ENCODE results near the gene TNS2.

Gene TNS2

DNA sequence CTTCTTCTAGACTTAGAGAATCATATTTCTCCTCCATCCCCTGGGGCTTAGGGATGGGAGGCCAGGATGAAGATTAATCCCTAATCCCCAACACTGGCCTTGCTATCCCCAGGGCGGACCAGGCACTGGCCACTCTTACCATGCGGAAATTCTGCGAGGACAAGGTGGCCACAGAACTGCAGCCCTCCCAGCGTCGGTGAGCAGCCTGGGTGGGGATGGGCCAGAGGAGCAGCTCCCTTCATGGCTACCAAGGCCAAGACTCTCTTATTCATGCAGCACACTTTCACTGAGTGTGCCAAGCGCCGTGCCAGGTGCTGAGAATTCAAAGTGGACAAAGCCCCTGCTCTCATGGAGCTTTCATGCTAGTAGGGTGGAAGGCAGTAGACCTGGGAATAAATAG is 7.0 kb downstream of the TNS2 start:
- no peak for DNase-seq

DNA sequence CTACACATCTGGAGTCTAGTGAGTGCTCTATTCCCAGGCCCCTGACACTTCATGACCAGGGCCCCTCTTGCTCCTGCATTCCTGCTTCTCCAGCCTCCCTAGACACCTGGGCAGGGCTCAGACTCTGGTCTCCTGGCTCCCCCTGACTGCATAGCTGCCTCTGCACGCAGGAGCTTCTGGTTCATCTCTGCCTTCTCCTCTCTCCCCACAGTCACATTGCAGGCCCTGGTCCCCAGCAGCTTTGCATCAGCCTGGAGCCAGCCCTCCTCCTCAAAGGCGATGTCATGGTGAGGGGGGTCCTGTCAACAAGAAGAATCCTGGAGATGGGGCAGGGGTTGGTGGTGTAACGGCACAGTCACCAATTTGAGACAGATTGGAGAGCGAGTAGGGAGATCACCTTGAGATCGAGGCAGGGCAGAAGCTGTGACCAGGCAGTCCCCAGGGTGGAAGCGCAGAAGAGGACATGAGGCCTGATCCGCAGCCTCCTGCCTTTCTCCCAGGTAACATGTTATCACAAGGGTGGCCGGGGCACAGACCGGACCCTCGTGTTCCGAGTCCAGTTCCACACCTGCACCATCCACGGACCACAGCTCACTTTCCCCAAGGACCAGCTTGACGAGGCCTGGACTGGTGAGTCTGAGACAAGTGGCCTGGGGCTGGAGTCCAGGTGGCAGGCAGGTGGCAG is 8.1 kb downstream of the TNS2 start:
- no peak for DNase-seq

DNA sequence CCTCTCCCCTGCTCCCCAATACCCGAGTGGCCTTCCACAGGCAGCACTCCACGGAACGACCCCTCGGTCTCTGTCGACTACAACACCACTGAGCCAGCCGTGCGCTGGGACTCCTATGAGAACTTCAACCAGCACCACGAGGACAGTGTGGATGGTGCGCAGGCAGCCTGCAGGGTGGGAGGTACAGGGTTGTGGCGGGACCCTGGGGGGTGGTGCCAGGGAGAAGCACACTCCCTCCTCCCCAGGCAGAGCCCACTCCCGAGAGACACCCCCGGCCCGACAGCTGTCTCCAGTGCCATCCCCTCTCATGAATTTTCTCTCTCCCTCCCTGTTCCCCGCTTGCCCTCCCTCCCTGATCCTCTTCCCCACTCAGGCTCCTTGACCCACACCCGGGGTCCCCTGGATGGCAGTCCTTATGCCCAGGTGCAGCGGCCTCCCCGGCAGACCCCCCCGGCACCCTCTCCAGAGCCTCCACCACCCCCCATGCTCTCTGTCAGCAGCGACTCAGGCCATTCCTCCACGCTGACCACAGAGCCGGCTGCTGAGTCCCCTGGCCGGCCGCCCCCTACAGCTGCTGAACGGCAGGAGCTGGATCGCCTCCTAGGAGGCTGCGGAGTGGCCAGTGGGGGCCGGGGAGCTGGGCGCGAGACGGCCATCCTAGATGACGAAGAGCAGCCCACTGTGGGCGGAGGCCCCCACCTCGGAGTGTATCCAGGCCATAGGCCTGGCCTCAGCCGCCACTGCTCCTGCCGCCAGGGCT is 9.0 kb downstream of the TNS2 start:
- DNase-seq: no peak

DNA sequence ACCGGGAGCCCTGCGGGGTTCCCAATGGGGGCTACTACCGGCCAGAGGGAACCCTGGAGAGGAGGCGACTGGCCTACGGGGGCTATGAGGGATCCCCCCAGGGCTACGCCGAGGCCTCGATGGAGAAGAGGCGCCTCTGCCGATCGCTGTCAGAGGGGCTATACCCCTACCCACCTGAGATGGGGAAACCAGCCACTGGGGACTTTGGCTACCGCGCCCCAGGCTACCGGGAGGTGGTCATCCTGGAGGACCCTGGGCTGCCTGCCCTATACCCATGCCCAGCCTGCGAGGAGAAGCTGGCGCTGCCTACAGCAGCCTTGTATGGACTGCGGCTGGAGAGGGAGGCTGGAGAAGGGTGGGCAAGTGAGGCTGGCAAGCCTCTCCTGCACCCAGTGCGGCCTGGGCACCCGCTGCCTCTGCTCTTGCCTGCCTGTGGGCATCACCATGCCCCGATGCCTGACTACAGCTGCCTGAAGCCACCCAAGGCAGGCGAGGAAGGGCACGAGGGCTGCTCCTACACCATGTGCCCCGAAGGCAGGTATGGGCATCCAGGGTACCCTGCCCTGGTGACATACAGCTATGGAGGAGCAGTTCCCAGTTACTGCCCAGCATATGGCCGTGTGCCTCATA is 9.7 kb downstream of the TNS2 start:
- no peak for DNase-seq

DNA sequence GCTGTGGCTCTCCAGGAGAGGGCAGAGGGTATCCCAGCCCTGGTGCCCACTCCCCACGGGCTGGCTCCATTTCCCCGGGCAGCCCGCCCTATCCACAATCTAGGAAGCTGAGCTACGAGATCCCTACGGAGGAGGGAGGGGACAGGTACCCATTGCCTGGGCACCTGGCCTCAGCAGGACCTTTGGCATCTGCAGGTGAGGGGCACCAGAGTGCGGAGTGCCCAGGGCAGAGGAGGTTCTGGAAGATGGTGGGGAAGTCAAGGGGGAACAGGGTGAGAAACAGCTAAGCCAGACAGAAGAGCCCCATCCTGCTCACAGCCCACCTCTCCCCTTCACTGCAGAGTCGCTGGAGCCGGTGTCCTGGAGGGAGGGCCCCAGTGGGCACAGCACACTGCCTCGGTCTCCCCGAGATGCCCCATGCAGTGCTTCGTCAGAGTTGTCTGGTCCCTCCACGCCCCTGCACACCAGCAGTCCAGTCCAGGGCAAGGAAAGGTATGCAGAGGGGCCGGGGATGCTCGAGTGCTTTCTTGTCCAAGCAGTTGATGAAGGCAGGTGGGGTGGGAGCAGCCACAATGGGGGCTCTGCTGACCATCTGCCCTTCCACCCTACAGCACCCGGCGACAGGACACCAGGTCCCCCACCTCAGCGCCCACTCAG is 10.3 kb downstream of the TNS2 start:
- DNase-seq: no peak

DNA sequence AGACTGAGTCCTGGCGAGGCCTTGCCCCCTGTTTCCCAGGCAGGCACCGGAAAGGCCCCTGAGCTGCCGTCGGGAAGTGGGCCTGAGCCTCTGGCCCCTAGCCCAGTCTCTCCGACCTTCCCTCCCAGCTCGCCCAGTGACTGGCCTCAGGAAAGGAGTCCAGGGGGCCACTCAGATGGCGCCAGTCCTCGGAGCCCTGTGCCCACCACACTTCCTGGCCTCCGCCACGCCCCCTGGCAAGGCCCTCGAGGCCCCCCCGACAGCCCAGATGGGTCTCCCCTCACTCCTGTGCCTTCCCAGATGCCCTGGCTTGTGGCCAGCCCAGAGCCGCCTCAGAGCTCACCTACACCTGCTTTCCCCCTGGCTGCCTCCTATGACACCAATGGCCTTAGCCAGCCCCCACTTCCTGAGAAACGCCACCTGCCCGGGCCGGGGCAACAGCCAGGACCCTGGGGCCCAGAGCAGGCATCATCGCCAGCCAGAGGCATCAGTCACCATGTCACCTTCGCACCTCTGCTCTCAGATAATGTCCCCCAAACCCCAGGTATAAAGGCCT is 10.9 kb downstream of the TNS2 start:
- DNase-seq: peak; percentile 31

DNA sequence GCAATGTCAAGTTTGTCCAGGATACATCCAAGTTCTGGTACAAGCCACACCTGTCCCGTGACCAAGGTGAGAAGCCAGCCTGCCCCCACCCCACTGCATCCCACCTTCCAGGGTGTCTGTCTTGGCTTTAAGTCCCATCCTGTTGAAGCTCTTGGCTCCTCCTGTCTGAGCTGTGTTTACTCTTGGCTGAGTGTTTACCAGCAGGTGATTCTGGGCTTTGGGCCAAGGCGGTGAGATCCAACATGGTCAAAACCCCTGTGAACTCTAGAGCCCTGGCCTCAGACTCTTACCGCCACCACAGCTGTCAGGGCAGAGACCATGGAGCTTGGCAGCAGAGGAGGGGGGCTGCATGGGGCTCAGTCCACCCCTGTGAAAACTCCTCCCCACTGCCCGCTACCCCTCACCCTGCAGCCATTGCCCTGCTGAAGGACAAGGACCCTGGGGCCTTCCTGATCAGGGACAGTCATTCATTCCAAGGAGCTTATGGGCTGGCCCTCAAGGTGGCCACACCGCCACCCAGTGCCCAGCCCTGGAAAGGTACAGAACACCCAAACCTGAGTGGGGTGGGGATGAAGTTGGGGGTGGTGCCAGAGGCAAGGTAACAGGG is 11.6 kb downstream of the TNS2 start:
- peak; percentile 83 for DNase-seq

DNA sequence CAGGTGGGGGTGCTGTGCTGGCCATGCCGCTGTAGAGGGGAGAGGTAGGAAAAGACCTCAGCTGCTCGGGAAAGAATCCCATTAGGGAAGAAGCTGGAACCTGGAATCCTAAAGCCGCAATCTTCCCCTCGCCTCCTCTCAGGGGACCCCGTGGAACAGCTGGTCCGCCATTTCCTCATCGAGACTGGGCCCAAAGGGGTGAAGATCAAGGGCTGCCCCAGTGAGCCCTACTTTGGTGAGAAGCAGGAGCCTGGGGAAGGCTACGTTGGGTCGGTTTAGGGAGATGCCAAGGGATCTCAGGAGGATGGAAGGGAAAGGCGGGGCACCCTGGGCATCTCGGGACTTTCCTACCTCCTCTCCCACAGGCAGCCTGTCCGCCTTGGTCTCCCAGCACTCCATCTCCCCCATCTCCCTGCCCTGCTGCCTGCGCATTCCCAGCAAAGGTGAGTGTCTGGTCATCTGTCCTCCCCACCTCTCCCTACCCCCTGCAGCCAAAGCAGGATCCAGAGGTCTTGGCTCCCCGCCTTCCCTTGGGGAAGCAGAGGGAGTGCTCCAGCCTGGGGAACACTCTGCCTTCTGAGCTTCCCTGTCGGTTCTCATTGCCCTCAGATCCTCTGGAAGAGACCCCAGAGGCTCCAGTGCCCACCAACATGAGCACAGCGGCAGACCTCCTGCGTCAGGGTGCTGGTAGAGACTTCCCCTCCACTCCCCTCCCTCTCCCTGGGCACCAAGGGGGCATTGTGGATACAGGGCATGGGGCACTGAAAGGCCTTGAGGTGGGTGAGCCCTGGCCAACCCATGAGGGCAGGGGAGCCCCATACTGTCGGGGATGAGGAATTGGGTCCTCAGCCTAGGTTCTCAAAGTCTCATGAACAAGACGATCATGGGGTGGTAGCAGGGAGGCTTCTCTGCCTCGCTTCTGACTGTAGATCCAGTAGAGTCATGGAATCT is 12.4 kb downstream of the TNS2 start:
- no peak for DNase-seq

DNA sequence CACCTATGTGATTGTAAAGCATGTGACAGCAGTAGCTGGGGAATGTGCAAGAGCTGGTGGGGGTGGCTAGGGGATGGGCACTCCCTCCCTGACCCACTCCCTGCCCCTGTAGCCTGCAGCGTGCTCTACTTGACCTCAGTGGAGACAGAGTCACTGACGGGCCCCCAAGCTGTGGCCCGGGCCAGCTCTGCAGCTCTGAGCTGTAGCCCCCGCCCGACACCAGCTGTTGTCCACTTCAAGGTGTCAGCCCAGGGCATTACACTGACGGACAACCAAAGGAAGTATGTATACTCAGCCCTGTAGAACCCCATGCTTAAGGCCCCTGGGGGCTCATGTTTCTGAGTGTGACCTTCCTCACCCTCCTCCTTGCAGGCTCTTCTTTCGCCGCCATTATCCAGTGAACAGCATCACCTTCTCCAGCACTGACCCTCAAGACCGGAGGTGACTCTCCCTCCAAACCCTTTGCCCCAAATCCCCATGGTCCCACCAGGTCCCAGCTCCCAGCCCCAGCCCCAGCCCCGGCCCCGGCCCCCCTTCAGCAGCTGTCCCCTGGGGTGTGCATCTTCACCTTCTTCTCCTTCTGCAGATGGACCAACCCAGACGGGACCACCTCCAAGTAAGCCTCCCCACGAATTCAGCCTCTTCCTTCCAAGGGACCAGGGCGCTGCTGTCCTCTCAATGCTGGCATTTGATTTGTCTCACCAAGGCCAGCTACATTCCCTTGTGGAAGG is 13.3 kb downstream of the TNS2 start:
- DNase-seq: no peak

DNA sequence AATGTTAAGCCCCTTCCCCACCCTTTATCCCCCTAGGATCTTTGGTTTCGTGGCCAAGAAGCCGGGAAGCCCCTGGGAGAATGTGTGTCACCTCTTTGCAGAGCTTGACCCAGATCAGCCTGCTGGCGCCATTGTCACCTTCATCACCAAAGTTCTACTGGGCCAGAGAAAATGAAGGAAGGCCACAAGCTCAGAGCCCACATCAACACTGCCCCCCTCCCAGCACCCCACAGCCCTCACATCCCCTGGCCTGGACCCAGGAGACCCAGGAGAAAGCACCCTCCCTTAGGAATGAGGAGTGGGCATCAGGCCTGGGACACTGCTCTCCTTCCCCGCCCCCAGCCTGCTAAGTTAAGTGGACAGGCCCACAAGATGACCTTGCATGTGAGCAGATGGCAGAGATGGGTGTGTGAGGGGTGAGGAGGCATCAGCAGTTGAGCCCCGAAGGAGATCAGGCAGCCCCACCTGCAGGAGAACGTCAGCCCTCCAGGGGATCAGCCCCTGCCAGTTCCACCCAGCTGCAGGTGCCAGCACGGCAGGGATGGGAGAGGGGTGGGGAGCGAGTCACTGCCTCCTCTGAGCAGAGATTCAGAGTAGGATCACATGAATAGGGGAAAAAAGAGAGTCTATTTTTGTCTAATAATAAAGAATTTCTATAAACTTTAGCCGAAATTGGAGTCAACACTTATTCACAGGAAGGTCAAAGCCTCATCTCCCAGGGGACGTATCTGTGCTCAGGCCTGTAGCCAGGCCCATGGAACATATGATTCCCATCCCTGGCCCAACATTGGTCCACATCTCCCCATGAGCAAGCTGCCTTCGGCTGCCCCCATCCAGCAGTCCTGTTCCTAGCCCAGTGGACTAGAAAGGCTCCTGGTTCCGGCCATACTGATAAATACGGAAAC is 14.1 kb downstream of the TNS2 start:
- DNase-seq: no peak

DNA sequence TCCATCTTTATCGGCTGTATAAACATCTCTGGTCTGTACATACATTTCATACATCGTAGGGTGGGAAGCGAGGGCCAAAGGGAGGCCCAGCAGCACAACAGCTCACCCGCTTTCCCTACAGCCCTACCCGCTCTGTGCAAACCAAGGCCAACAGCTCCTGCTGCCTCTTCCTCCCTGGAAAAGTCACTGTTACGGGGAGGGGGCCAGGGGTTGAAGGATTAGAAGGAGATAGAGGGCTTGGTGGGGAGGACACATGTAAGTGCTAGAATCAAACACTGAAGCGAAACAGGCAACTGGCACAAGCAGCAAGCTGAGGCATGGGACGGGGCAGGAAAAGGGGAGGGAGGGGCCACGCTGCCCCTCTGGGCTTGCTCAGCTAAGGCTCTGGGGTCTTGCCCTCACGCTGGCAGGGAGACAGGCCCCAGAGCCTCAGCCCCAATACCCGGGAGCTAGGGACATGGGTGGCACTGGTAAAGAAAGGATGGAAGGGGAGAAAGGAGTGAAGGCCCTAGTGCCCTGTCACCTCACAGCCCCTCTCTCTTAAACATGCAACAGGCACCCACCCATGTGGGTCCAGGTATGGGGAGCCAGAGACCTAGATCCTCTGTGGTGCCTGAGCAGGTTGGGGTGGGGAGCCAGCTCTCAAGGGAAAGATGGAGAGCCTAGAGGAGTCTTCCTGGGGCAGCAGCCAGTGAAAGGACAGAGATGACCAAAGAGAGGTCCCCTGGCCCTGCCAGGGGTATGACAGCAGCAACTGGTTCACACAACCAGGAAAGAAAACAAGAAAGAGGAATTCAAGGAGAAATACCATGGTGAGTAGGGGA is 15.0 kb downstream of the TNS2 start:
- DNase-seq: no peak

DNA sequence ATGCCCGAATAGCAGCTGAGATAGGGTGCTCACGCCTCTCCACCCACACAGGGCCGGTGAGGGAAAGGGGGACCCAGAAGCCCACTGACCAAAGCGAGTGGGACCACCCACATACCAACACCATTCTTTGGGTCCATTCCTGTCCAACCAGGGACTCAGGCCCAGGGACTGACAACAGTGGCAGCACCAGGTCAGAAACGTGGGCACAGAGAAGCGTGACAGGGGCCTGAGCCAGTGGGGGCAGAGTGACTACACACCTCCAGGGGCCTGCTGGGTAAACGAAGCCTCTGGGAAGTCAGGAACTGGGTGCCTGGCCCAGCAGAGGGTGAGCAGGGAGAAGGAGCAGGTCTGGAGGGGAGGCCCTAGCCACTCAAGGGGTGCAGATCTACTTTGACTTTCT is 15.6 kb downstream of the TNS2 start:
- DNase-seq: no peak

DNA sequence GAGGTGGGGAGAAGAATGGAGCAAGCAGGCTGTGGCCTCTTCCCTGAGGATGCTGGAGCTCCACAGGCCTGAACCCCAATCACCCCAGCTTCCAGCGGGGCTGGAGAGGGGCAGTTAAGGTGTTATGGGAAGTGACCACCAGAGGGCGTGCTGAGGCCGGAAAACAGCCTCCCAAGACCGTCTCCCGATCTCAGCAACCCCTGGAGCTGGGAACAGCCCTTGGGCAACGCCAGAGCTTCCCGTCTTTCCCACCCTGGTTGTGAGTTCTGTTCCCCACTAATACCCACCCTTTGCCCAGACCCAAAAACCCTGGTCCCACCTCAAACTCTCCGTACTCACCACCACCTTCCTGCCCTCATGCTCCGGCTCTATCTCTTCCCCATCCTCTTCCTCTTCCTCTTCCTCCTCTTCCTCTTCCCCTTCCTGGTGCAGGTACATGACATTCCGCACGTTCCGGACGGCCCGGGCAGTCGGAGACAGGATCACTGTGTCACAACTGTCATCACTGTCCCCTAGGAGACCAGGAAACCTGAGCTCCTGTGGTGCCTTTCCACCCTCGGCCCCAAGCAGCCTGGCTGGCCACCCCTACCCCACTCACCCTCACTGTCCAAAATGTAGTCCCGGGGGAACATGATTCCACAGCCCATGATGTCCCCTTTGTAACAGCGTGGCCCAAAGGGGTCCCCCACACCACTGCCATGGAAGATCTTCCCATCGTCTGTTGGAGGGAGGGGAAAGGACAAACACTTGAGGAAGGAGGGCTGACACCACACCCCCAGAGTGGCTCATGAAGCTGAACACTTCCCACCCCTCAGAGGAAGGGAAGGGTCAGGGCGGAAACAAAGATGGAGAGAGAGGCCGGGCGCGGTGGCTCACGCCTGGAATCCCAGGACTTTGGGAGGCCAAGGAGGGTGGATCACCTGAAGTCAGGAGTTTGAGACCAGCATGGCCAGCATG is 16.4 kb downstream of the TNS2 start:
- DNase-seq: no peak

DNA sequence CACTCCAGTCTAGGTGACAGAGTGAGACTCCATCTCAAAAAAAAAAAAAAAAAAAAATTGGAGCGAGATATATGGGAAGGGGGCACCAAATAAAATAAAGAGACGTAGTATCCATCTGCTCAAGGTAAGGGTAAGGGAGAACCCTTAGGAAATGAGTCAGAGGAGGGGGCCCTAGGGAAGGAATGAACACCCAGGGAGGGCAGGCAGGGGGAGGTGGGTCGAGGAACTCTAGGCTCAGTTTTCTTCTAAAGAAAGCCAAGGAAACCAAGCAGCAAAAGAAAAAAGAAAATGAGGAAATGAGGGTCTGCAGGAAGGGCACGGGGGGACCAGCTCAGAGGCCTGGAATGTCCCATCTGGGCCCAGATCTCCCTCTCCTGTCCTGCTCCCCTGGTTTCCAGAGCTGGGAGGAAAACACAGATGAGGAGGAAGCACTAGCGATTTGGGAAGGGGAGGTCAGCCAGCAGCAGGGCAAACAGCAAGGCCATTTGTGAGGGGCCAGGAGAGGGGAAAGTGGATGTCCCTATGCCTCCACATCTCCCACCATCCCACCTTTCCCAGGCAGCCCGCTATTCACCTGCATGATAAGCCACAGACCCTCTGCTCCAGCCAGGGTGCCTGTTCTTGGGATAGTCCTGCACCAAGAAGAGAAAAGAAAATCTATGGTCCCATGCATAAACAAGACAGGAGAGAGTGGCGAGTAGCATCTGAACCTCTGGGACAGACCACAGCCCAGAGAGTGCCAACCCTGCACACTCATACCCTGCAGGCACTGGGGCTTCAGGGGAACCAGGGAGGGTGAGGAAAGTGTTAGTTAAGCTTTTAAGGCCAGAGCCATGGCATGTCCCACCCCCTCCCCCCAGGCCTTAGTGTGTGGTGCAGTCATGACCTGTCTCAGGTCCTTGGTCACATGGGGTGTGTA is 17.5 kb downstream of the TNS2 start:
- no peak for DNase-seq

DNA sequence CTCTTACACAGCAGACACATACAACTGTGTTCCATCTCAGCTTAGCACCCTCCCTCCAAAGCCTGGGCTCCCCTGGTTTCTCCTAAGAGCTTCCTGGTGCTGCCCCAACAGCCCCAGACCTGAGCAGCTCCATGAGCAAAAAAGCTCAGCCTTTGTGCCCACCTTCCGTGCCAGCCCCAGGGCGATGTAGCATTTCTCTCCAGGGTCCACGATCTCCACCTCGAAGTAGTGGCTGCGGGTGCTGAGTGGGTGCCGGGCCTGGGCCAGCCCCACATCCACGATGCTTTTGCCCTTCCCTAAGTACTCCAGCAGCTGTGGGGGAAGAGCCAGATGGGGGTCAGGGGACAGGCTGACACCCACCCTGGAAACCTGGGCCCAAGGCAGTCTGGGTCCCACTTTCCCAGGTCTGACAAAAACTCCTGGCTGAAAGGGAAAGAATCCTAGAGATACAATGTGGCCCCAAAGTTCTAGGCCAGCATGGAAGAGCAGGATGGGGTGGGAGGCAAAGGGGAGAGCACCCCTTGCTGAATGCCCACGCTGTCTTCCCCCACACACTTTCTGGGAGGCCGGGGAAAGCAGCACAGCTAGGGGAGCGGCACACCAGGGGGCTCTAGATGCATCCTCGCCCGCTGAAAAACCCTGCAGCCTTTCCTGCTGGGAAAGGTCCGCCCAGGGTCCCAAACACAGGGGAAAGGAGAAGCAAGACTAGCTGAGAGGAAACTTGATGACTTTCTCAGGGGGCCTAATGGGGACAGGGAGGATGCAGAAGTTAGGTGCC is 18.3 kb downstream of the TNS2 start:
- no peak for DNase-seq

Data from DMS153 (cell line).